IPS-NIHi7 (cell line): ENCODE measurements around the gene ASCL5.

Experiments
- DNase-seq: peaks from one replicate; pipeline ENCODE4 v3.0.0; 2012; ENCODE audit warnings: mixed read lengths; ENCODE audit errors: extremely low spot score

The ASCL5 gene

GRCh38 chr1:201085902-201086735 lies 40.9 kb downstream of the ASCL5 start:
- DNase-seq = peak; percentile 95

DNA sequence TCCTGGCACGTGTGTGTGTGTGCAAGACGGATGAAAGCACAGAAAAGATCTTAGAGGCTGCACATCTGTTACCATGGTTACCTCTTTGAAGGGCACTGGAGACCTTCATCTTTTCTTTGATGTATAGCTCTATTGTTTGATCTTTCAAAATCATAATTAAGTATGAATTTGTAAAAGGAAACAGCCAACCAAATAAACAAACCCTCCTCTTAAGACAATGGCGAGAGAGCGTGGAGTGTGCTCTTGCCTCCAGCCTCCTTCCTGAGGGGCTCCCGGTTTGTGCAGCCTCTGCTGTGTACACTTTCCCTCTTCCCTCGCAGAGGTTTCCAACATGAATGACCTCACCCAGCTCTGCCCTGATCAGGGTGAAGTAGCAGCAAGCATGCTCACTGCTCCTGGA lies 42.7 kb downstream of the ASCL5 start:
- DNase-seq = no peak

GRCh38 chr1:201083741-201084140 lies 43.2 kb downstream of the ASCL5 start:
- no peak for DNase-seq

GRCh38 chr1:201080135-201080534 lies 46.8 kb downstream of the ASCL5 start:
- DNase-seq = no peak

DNA sequence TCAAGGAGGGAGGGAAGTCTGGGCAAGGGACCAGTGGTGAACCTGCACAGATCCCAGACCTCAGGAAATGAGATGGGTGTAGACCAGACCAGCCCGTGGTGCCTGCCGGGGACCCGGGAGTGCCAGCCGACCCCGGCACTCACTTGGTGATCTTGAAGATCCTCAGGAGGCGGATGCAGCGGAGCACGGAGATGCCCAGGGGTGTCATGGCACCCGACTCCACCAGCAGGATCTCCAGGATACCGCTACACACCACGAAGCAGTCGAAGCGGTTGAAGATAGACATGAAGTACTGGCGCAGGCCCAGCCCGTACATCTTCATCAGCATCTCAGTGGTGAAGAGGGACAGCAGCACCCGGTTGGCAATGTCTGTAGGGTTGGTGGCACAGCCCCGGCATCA lies 49.2 kb downstream of the ASCL5 start:
- no peak for DNase-seq

DNA sequence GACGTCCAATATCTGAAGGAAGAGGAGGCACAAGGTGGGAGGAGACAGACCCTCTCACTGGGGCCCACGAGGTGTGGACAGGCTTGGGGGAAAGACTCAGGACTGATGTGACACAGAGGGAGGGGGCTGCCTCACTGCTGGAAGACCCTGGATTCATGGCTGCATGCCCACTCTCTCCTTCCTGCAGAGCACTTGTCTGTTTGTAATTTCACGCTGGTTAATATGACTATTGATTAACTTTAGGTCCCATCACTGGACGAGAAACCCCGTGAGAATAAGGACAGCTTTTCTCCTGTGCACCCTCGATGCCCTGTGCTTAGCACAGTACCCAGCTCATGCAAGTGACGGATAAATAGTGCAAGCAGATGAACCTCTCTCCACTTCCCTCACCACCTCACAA lies 49.9 kb downstream of the ASCL5 start:
- no peak for DNase-seq

- DNase-seq = no peak
Observed at GRCh38 chr1:201076092-201076491, 50.9 kb downstream of the ASCL5 start.

DNA sequence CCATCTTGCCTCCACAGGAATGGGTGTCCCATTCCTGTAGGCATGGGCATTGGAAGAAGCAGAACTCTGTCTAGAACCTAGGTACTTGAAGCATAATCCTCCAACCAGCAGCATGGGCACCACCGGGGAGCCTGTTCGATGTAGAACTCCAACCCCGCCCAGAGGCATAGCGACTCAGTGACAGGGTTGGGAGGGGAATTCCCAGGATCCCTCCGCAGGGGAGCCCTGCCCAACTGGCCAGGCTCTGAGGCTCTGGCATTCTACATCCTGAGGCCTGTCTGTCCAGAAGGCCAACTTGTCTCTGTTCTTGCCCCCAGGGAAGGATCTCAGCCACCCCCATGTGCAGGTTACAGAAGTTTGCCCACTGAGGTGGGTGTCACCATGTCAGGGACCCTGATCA lies 53.0 kb downstream of the ASCL5 start:
- DNase-seq = no peak

- DNase-seq = no peak
Observed at GRCh38 chr1:201072922-201073321, 54.1 kb downstream of the ASCL5 start.

- no peak for DNase-seq
Observed at GRCh38 chr1:201072149-201072548, 54.8 kb downstream of the ASCL5 start.

GRCh38 chr1:201069636-201070035 lies 57.3 kb downstream of the ASCL5 start:
- peak; percentile 56 for DNase-seq

DNA sequence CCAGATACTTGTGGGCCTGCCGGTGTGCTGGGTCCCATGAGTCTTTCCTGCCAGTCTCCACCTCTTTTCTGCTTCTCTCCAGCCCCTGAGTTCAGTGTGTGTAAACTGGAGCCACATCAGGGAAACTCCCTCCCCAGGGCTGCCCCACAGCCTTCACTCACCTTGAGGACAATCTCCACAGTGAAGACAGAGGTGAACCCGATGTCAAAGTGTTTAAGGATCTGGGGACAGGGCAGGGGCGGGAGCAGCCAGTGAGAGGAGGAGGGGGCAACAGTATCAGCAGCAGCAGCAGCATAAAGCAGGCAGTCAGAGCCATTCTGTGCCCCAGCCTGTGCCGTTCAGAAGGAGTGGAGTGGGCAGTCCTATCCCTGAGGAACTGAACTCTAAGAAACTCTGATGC lies 58.0 kb downstream of the ASCL5 start:
- no peak for DNase-seq

GRCh38 chr1:201066986-201067385 lies 60.0 kb downstream of the ASCL5 start:
- DNase-seq = no peak

DNA sequence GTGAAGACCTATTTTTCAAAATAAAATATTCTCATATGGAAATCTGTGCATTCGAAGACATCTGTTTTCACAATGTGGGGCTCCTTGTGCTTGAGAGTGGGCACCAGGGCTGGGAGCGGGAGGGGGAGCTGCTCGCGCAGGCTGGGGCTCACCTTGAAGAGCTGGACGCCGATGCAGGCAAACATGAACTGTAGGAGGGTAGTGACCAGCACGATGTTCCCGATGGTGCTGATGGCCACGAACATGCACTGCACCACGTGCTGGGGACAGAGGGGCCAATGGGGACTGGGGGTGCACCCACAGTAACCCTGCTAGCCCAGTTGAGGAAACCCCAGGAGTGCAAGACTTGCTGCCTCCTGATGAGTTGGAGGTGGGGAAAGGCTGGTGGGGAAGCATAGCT lies 61.3 kb downstream of the ASCL5 start:
- DNase-seq = no peak

DNA sequence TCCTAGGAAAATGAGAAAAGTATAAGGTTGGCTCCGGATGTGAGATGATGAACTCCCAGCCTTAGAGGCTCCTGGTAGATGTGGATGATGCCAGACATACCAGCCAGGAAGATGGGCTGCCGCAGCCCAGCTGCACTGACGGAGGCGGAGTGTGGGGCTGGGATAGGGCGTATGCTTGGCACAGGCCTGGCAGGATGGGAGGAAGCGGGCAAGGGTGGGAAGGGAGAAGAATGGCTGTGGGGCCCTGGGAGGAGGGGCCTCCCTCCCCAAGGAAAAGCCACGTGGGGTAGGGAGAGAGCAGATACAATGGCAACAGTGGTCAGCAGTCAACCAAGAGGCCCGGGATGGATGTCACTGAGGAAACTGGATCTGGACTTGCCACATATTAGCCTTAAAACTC lies 62.2 kb downstream of the ASCL5 start:
- DNase-seq = no peak
